ENCODE data around the gene OVOL2. TPM values are rescaled to one million over a fixed set of nuclear protein-coding genes. Genes with fewer than 3 reads are reported as not detected.
A peak's percentile ranks its signal among the peaks of the same experiment; 100 is the strongest.

Gene OVOL2
- polyA plus RNA-seq, 1 donor: not detected

DNA sequence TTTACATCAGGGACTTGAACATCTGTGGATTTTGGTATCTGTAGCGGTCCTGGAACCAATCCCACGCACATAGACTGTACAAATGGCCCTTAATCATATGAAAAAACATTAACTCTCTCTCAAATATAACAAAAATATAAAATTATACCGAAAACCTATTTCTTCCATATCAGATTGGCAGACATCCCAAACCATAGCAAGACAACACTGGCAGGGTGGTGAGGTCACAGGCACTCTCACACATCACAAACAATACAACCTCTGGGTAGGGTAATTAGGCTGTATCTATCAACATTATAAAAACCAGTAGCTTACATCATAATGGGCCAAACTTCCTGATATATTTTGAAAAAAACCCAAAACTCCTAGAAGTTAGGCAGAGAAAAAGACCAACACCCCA lies 40.9 kb downstream of the OVOL2 start:
- DNase-seq (ENCODE audit: low read depth): no peak

DNA sequence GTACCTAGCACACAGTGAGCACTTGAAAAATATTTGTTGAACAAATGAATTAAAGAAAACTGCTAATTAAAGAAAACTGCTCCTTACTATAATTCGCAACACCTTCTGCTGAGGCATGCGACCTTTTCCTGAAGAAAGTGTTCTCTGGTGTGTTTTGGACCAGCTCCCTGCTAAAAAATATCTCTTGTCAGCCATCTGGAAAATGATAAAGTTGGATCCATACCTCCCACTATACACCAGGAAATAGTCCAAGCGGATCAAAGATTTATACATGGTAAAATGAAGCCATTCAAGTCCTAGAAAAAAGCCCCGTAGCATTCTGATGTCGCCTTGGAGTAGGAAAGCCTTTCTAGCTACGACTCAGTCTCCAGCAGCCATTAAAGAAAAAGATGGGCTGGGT lies 43.3 kb downstream of the OVOL2 start:
- no peak for DNase-seq (ENCODE audit: low read depth)

DNA sequence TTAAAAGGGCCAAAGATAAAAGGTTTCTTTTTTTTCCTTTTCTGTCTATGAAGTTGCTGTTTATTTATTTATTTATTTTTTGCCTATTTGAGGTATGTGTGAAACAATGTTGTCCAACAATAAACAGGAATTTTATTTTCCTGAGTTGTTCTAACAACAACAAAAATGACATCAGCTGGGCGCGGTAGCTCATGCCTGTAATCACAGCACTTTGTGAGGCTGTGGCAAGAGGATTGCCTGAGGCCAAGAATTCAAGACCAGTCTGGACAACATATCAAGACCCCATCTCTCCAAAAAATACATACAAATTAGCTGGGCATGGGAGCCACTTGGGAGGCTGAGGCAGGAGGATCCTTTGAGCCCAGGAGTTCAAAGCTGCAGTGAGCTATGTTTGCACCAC lies 44.8 kb downstream of the OVOL2 start:
- no peak for DNase-seq (ENCODE audit: low read depth)

DNA sequence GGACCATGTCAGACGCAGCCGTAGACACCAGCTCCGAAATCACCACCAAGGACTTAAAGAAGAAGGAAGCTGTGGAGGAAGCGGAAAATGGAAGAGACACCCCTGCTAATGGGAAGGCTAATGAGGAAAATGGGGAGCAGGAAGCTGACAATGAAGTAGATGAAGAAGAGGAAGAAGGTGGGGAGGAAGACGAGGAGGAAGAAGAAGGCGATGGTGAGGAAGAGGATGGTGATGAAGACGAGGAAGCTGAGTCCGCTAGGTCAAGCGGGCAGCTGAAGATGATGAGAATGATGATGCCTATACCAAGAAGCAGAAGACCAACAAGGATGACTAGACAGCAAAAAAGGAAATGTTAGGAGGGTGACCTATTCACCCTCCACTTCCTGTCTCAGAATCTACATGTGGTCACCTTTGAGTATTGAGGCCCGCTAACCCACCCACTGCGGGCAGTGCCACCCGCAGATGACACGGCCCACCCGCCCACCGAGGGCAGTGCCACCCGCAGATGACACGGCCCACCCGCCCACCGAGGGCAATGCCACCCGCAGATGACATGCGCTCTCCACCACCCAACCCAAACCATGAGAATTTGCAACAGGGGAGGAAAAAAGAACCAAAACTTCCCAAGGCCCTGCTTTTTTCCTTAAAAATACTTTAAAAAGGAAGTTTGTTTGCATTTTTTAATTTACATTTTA lies 45.6 kb downstream of the OVOL2 start:
- no peak for DNase-seq (ENCODE audit: low read depth)

DNA sequence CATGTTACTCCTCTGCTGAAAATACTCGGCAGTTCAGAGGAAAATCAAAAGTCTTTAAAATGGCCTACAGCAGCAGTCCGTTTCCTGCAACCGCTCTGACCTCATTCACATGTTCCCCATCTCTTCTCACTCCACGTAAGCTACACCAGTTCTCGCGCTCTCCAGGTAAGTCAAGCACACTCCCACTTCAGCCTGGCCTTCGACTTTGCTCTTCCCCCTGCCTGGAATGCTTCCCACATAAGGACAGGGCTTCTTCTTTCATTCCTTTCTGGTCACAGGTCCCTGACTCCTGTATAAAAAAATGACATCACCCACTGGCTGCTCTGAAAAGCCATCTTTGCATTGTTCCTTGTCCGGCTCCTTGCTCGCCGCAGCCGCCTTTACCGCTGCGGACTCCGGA lies 46.2 kb downstream of the OVOL2 start:
- DNase-seq (ENCODE audit: low read depth): no peak

DNA sequence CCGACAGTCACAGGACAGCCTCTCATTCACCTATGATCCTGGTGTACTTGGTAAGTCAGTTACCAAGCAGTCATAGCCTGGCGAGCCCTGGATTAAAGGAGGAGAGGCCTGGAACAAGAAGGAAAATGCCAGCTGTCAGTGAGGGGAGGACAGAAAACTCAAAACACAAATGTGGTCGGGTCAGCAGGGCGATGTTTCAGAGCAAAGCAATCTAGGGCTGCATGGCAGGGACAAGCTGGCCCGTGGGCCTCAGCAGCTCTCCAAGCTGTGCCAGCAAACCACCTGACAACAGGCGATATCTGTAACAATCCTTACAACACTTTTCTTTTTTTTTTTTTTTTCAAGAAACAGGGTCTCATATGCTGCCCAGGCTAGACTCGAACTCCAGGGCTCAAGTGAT lies 48.6 kb downstream of the OVOL2 start:
- DNase-seq (ENCODE audit: low read depth): no peak

DNA sequence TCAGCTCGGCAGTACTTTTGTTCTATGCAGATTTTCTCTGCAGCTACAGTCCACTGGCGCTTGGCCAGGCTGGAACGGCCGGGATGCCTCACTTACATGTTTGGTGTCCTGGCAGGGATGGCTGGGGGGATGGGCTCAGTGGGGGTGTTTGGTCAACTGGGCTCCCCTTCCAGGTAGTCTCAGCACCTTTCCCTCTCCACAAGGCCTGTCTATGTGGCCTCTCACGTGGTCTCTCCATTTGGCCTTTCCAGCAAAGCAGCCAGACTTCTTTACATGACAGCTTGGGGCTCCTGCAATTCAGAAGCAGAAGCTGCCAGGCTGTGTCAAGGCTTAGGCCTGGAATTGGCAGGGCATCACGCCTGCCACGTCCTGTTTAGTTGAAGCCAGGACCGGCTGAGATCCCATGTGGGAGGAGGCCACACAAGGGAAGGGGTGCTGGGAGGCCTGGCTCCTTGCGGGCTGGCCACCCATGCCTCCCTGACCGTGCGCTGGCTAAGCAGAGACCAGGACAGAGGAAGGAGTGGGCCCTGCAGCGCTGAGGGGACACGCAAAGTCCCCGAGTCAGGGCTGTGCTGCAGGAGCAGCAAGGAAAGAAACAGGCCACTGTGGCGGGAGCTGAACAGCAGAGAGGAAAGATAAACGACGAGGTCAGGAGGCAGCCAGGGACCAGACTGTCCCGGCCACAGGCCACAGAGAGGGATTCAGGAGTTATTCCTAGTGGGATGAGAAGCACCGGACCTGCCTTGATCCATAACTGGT lies 50.0 kb downstream of the OVOL2 start:
- DNase-seq (ENCODE audit: low read depth): no peak

DNA sequence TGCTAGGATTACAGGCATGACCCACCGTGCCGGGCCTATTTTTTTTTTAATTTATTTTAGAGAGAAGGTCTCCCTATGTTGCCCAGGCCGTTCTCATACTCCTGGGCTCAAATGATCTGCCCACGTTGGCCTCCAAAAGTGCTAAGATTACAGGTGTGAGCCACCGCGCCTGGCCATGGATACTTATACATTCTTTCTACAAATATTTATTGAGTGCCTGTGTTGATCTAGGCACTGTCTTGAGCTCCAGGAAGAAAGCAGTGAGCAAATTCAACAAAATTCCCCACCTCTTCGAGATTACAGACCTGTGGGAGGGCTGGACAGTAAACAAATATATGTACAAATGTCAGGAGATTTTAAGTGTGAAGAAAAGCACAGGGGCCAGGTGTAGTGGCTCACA lies 51.0 kb downstream of the OVOL2 start:
- DNase-seq (ENCODE audit: low read depth): no peak

DNA sequence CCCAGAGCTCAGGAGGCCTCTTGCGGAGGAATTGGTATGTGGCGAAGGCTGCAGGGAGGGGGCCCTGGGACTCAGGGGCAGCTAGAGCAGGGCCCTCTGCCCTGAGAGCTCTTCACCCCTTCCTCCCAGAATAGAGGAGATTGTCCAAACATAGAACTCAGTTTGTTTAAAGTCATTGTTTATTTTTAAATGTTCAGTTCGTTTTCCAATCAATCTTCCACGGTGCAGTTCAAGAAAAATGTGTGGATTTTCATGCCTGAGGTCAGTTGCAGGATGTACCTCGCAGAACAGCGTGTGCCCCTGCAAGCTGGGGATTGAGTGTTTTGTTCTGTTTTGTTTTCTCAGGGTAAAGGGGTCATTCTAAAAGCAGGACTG lies 51.7 kb downstream of the OVOL2 start:
- no peak for DNase-seq (ENCODE audit: low read depth)

DNA sequence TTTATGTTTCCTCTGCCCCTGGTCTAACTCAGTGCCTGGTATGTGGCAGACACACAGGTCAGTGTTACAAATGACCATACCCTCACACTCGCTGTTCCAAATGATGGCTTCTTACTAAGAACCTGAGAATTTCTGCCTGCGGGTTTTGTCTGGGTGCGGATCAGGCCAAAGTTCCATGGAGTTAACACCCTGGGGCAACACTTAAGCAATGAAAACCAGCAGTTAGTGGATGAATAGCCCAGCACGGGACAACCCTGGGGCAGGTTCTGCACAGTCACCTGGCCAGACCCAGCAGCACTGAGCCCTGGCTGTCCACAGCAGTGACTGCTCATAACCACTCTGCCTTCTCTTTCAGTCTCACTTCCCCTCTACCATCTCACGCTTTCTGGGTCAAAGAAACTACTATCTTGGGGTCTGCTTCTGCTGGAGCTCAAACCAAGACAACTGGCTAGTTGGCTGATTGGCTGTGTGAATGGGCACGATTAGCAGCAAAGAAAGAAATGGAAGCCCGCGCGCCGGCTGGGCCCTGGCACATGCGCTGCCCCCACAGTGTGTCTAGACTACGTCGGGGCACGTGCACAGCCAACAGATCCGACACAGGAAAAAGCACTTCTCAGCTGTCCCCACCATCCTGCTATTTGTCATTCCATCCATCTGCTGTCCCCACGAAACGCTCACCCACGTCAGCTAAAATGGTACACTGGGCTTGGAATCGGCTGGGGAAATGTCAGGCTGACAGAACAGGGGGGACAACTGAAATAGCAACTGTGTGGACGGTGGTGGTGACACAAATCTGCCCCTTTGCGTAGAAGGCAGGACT lies 52.3 kb downstream of the OVOL2 start:
- DNase-seq (ENCODE audit: low read depth): no peak

DNA sequence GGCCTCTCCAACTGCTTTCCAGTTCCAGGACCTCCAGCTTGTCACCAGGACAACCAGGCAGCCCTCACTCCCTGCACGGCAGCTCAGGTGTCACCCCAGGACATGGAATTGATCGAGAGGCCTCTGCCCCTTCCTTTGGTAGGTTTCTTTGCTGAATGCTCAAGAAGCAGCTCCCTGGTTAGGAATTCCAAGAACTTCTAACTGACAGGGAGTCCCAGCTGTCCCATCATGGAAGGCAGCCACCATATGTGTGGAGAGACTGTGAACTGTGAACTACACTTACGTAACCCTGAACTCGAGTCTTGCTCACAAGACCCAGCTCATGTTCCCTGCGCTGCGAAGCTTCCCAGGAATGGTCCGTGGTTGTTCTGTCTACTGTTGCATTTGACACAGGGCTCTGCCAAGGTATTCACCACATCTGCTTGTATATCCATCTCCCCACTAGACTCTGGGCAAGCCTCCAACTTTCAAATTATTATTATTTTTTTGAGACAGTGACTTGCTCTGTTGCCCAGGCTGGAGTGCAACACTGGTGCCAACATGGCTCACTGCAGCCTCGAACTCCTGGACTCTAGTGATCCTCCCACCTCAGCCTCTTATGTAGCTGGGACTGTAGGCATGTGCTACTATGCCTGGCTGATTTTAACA lies 53.2 kb downstream of the OVOL2 start:
- DNase-seq (ENCODE audit: low read depth): no peak

DNA sequence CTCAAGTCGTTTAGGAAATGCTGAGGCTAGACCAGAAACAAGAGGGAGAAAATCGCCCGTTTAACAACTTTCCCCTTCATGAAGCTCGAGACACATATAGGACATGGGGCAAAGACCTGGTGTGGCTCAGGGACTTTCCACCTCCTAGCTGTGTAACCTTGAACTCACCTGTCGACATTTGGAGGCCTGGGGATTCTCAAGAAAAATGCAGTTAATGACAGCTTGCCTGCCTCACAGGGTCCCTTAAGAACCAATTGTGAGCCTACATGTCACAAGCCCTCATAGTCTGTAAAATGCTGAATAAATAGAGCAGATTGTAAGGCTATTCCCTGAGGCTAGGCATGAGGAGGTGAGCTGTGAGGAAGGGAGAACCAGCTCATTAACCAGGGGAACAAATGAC lies 53.8 kb downstream of the OVOL2 start:
- no peak for DNase-seq (ENCODE audit: low read depth)

DNA sequence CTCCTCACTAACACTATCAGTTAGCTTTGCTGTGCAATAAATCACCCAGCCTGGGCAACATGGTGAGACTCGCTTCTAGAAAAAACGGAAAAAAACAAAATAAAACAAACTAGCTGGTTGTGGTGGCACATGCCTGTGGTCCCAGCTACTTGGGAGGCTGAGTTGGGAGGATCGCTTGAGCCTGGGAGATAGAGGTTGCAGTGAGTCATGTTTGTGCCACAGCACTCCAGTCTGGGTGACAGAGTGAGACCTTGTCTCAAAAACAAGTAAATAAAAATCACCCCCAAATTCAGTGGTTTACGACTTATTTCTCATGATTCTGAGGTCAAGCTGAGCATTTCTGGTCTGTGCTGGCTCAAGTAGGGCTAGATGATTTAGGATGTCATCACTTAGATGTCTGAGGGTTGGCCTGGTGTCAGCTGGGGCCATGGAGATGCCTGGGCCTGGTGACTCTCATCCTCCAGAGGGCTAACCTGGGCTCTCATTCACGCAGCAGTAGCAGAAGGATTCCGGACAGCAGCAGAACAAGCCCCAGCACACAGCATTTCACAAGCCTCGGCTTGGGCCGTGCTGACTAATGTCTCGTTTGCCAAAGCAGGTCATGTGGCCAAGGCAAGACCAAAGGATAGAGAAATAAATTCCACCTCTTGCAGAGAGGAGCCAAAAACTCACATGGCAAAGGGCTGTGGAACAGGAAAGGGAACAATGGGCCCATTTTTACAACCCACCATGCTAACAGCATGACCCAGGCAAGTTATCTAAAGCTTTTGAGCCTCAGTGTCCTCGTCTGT lies 56.4 kb downstream of the OVOL2 start:
- DNase-seq (ENCODE audit: low read depth): no peak

DNA sequence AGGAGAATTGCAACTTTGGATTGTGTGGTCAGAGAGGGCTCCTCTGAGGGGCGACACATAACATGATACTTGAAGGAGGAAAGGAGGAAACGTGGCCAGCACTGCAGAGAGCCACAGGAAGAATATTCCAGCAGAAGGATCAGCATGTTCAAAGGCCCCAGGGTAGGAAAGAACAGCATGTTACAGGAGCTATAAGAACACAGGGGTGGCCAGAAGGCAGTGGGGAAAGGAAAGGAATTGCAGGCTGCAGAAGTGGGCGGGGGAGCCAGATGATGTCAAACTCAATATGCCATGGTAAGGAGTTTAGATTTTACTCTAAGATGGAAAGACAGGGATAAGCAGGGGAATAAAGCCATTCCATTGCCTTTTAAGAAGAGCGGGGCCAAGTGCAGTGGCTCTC lies 58.1 kb downstream of the OVOL2 start:
- DNase-seq (ENCODE audit: low read depth): no peak

DNA sequence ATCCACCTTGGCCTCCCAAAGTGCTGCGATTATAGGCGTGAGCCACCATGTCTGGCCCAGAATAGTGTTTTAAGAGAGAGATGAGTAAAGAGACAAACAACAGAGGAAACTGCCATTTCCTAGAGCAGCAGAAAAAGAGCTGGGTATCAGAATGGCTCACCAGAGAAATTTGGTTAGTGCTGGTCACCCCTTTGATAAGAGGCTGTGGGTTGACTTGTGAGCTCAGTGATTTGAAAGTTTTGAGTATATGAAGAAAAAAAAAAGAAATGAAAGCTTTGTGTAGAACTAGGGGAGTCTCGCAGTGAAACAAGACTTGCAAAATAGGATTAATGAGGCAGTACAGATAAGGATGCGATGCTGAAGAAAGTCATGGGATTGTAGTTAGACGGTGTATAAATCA lies 59.3 kb downstream of the OVOL2 start:
- no peak for DNase-seq (ENCODE audit: low read depth)

DNA sequence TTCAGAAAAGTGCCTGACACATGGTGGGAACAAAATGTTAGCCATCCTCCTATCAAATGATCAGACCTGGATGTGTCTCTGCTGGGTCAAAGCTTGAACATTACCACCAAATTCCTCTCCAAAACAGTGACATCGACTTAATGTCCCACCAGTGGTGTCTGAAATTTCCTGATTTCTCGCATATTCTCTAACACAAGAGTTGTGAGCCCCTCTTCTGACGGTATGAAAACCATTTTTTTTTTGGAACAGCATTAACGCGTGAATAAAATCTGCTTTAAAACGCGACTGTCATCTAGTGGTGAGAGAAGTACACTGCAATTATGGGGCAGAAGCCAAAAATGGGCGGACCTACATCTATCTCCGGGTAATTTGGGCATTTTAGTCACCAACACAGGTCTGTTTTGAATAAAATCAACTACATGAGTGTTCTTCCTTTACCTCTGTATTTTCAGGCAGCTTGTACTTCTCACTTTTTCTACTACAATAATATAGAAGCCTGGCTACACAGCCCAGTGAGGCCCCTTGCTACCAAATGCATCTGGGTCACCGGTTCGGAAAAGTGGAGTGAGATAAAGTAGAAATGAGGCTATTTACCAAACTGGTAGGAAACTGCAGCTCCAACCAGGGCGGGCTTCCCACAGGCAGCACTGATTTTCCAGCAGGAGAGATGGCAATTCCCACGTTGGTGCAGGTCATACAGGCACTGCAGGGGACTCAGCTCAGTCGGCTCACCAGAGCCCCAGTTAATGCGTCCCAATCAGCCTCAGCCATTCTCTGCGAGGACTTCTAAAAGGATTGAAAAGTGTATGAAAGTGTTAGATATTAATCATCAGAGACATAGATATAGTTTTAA lies 61.5 kb downstream of the OVOL2 start:
- DNase-seq (ENCODE audit: low read depth): peak; percentile 53

DNA sequence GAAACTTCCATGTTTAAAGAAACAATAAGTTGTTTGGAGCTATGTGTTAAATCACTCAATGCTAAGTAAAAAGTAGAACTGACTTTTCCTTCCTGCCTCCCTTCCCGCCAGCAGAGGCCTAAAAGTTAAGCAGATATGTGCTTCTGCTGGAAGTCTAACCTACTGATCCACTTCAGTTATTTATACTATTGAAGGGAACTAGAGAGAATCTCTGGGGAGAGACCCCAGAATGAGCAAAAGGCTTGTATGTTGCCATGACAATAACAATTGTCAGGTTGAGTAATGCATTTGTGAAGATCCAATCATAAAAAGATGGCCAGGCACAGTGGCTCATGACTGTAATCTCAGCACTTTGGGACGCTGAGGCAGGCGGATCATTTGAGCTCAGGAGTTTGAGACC lies 64.2 kb downstream of the OVOL2 start:
- no peak for DNase-seq (ENCODE audit: low read depth)

DNA sequence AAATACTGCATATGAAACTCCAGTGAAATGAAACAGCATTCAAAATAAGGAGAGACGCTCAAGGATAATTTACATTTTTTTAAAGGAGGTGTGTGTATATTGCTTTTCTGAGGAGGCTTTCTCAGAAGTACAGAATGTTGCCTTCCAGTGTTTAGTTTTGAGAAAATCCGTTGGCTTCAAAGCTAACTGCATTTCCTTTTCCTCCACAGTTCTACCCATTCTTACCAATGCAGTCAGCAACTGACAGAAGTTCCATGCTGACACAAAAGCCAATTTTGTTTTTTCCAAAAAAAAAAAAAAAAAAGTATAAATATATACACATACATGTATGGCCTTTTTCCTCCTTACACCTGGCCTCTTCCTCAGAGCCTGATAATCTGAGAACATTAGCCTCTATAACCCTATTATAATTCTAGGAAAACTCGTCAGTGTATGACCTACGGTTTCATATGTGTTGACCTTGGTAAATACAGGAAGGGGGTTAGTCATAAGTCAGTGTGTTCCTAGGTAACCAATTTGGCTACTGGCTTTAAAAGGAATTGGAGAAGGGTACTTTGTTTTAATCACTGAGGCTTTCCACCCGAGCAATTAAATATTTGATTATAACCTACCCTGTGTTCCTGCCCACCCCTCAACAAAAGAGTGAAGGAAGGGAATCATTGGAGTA lies 64.7 kb downstream of the OVOL2 start:
- DNase-seq (ENCODE audit: low read depth): no peak

DNA sequence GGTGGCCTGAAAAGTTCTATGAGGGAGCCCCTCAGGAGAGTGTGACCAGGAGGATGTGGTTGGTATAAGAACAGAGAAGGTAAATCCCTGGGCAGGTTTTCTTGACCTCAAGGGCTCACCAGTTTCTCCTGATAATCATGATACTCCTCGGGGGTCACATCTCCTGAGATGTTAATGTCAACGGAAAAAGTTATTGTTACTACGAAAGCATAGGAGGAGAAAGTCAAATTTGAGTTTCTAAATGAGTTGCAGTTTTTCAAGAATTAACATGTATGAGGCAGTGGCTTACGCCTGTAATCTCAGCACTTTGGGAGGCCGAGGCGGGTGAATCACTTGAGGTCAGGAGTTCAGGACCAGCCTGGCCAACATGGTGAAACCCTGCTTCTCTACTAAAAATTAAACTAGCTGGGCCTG lies 65.5 kb downstream of the OVOL2 start:
- DNase-seq (ENCODE audit: low read depth): no peak

Data from forelimb muscle (tissue), 1 donor.